HG02840 (cell line): ENCODE data around the gene TMEM132A.
"Not testable (repeated sequence)": the region's sequence is repeated elsewhere in the genome, so short reads cannot be mapped to it uniquely, and the experiment has no call there.

Source experiments
- ATAC-seq: cut with Tn5 transposase; IDR thresholded peaks from one replicate; pipeline ENCODE4 v1.9.1; 2021; ENCODE audit warnings: mild to moderate bottlenecking, moderate library complexity, moderate number of reproducible peaks; ENCODE audit not compliant: unreplicated experiment, low FRiP score

The TMEM132A gene

GRCh38 chr11:60951904-60952741, 27.9 kb downstream of the TMEM132A start, which contains the start of gene SLC15A3:
Gene SLC15A3 (minus strand): TSS chr11:60952176. CDS start chr11:60951551, 625 bp downstream.
- peak; percentile 50 for ATAC-seq

- no peak for ATAC-seq
Measured at GRCh38 chr11:60952742-60953170, 28.5 kb downstream of the TMEM132A start.

GRCh38 chr11:60953781-60954180, 29.5 kb downstream of the TMEM132A start:
- ATAC-seq, result no peak

GRCh38 chr11:60954421-60954820, 30.2 kb downstream of the TMEM132A start:
- no peak for ATAC-seq

- no peak for ATAC-seq
Measured at GRCh38 chr11:60955571-60955970, 31.3 kb downstream of the TMEM132A start.

- no peak for ATAC-seq
Measured at GRCh38 chr11:60957188-60957587, 32.9 kb downstream of the TMEM132A start.

- ATAC-seq, result no peak
Measured at GRCh38 chr11:60959431-60959830, 35.2 kb downstream of the TMEM132A start.

- no peak for ATAC-seq
Measured at GRCh38 chr11:60960405-60960804, 36.1 kb downstream of the TMEM132A start.

GRCh38 chr11:60964801-60965200, 40.5 kb downstream of the TMEM132A start:
- ATAC-seq, result no peak

- ATAC-seq, result no peak
Measured at GRCh38 chr11:60966890-60967289, 42.6 kb downstream of the TMEM132A start.

- ATAC-seq, result no peak
Measured at GRCh38 chr11:60968223-60968622, 44.0 kb downstream of the TMEM132A start.

- no peak for ATAC-seq
Measured at GRCh38 chr11:60970369-60970774, 46.1 kb downstream of the TMEM132A start.

GRCh38 chr11:60970890-60971289, 46.6 kb downstream of the TMEM132A start:
- no peak for ATAC-seq

- no peak for ATAC-seq
Measured at GRCh38 chr11:60971520-60971919, 47.3 kb downstream of the TMEM132A start, which contains the start of gene CD6. Gene CD6 (plus strand): TSS chr11:60971680. CDS start chr11:60971866, 186 bp downstream.

GRCh38 chr11:60972182-60973030, 48.1 kb downstream of the TMEM132A start:
- ATAC-seq, result no peak

- ATAC-seq, result no peak
Measured at GRCh38 chr11:60973699-60974098, 49.4 kb downstream of the TMEM132A start.

GRCh38 chr11:60974316-60974715, 50.1 kb downstream of the TMEM132A start:
- not testable (repeated sequence) for ATAC-seq

GRCh38 chr11:60974726-60975125, 50.5 kb downstream of the TMEM132A start:
- no peak for ATAC-seq

GRCh38 chr11:60977224-60977623, 53.0 kb downstream of the TMEM132A start:
- no peak for ATAC-seq

- no peak for ATAC-seq
Measured at GRCh38 chr11:60977836-60978235, 53.6 kb downstream of the TMEM132A start.
